KMS-11 (cell line): ENCODE data around the gene MTG2.

Source experiments
- H2AFZ ChIP-seq: fragments of 200-600 bp; sonication (generic); 2 replicates; pipeline ENCODE4 v1.6.1; 2016; ENCODE audit warnings: antibody characterized with exemption, mixed run types, low read depth
- H3K27ac ChIP-seq: fragments of 200-600 bp; sonication (generic); 2 replicates; pipeline ENCODE4 v1.6.1; 2016; ENCODE audit warnings: mild to moderate bottlenecking, mixed run types
- H3K27me3 ChIP-seq: fragments of 200-600 bp; sonication (generic); 2 replicates; pipeline ENCODE4 v1.6.1; 2017; ENCODE audit warnings: mild to moderate bottlenecking, low read depth, mixed run types, moderate library complexity; ENCODE audit not compliant: insufficient read depth
- H3K36me3 ChIP-seq: fragments of 200-600 bp; sonication (generic); 2 replicates; pipeline ENCODE4 v1.6.1; 2017; ENCODE audit warnings: mild to moderate bottlenecking, mixed run types; ENCODE audit not compliant: insufficient read depth
- H3K4me1 ChIP-seq: fragments of 200-600 bp; sonication (generic); 2 replicates; pipeline ENCODE4 v1.6.1; 2016; ENCODE audit warnings: mild to moderate bottlenecking, low read depth, mixed run types; ENCODE audit not compliant: poor library complexity, severe bottlenecking
- H3K4me2 ChIP-seq: fragments of 200-600 bp; sonication (generic); 2 replicates; pipeline ENCODE4 v1.7.0; 2016; ENCODE audit warnings: mild to moderate bottlenecking, mixed run types
- H3K4me3 ChIP-seq: fragments of 200-600 bp; sonication (generic); IDR thresholded peaks from 2 replicates; pipeline ENCODE4 v1.6.1; 2017; ENCODE audit warnings: low read depth, low read length, mixed read lengths; ENCODE audit not compliant: insufficient read depth
- H3K79me2 ChIP-seq: fragments of 200-600 bp; sonication (generic); 2 replicates; pipeline ENCODE4 v1.6.1; 2016; ENCODE audit warnings: low read depth, mixed run types; ENCODE audit not compliant: insufficient read depth
- H3K9ac ChIP-seq: fragments of 200-600 bp; sonication (generic); 2 replicates; pipeline ENCODE4 v1.6.1; 2016; ENCODE audit warnings: mild to moderate bottlenecking, mixed run types
- H4K20me1 ChIP-seq: fragments of 200-600 bp; sonication (generic); 2 replicates; pipeline ENCODE4 v1.6.1; 2016; ENCODE audit warnings: mild to moderate bottlenecking, mixed run types; ENCODE audit not compliant: insufficient read depth
- CTCF ChIP-seq: fragments of 200-600 bp; sonication (generic); conservative IDR thresholded peaks from 2 replicates; pipeline ENCODE4 v1.6.1; 2017; ENCODE audit warnings: low read depth, mild to moderate bottlenecking, antibody characterized with exemption, low read length, moderate library complexity, mixed read lengths

MTG2 gene

GRCh38 chr20:62238569-62239277, 55.9 kb downstream of the MTG2 start:
- Histone ChIP-seq H3K4me1 (peaks cover 9% of the 10 kb centered on the region), H3K4me3 (no peak overlapping the region), H4K20me1 (no peaks in the 10 kb centered on the region), H3K27me3 (peaks cover 27% of the 10 kb centered on the region), H3K9ac (peak overlapping the region; percentile 55; the same call in 1 of the 2 replicates), H3K4me2 (peak overlapping the region; percentile 61), H3K27ac (no peak overlapping the region), H3K36me3 (no peaks in the 10 kb centered on the region), H3K79me2 (no peaks in the 10 kb centered on the region; the same call in 1 of the 2 replicates), H2AFZ (peak overlapping the region; percentile 21; the same call in 1 of the 2 replicates)
- no peak for TF ChIP-seq CTCF

GRCh38 chr20:62239278-62239879, 56.6 kb downstream of the MTG2 start:
- no peaks in the 10 kb centered on the region; the same call in 1 of the 2 replicates for H3K79me2 ChIP-seq
- peaks cover 9% of the 10 kb centered on the region for H3K4me1 ChIP-seq
- TF ChIP-seq CTCF = no peak

GRCh38 chr20:62240020-62240685, 57.3 kb downstream of the MTG2 start:
- Histone ChIP-seq H3K4me3 (no peak overlapping the region), H3K27me3 (peaks cover 12% of the 10 kb centered on the region; the same call in 1 of the 2 replicates), H3K9ac (no peak overlapping the region), H3K4me1 (peaks cover 9% of the 10 kb centered on the region), H4K20me1 (no peaks in the 10 kb centered on the region), H3K79me2 (no peaks in the 10 kb centered on the region; the same call in 1 of the 2 replicates), H3K4me2 (no peak overlapping the region), H3K27ac (no peak overlapping the region), H3K36me3 (no peaks in the 10 kb centered on the region), H2AFZ (no peak overlapping the region)
- no peak for TF ChIP-seq CTCF

More at GRCh38 chr20:62239278-62239879, 56.6 kb downstream of the MTG2 start:
- H4K20me1 ChIP-seq = no peaks in the 10 kb centered on the region
- H3K4me3 ChIP-seq = no peak overlapping the region
- peak overlapping the region; percentile 55; the same call in 1 of the 2 replicates for H3K9ac ChIP-seq
- H3K27ac ChIP-seq = no peak overlapping the region
- H3K36me3 ChIP-seq = no peaks in the 10 kb centered on the region
- peak overlapping the region; percentile 61 for H3K4me2 ChIP-seq
- peak overlapping the region; percentile 21; the same call in 1 of the 2 replicates for H2AFZ ChIP-seq
- H3K27me3 ChIP-seq = peaks cover 20% of the 10 kb centered on the region

GRCh38 chr20:62241506-62241905, 58.7 kb downstream of the MTG2 start:
- H4K20me1 ChIP-seq = no peaks in the 10 kb centered on the region
- no peaks in the 10 kb centered on the region; the same call in 1 of the 2 replicates for H3K79me2 ChIP-seq
- no peak overlapping the region for H3K4me2 ChIP-seq

More at GRCh38 chr20:62241506-62241905, 58.7 kb downstream of the MTG2 start:
- Histone ChIP-seq H3K9ac (no peak overlapping the region), H2AFZ (no peak overlapping the region), H3K36me3 (no peaks in the 10 kb centered on the region), H3K27ac (no peak overlapping the region), H3K4me1 (peaks cover 9% of the 10 kb centered on the region), H3K27me3 (no peaks in the 10 kb centered on the region), H3K4me3 (no peak overlapping the region)
- TF ChIP-seq CTCF = no peak
